Ishikawa (cell line): ENCODE measurements around the gene GBF1.
A peak's percentile ranks its signal among the peaks of the same experiment; 100 is the strongest.

Source experiments
- CEBPB ChIP-seq: IDR thresholded peaks from 2 replicates; pipeline ENCODE4 v1.6.1; 2012
- CREB1 ChIP-seq: IDR thresholded peaks from 2 replicates; pipeline ENCODE4 v1.6.1; 2012; ENCODE audit warnings: low read depth
- EGR1 ChIP-seq: IDR thresholded peaks from 2 replicates; pipeline ENCODE4 v1.6.1; 2012
- EP300 ChIP-seq: IDR thresholded peaks from 2 replicates; pipeline ENCODE4 v1.6.1; 2012; ENCODE audit warnings: borderline replicate concordance
- FOXM1 ChIP-seq: IDR thresholded peaks from 2 replicates; pipeline ENCODE4 v1.6.1; 2012; ENCODE audit warnings: low read depth, borderline replicate concordance
- NFIC ChIP-seq: IDR thresholded peaks from 2 replicates; pipeline ENCODE4 v1.6.1; 2012
- RAD21 ChIP-seq: IDR thresholded peaks from 2 replicates; pipeline ENCODE4 v1.6.1; 2012; ENCODE audit warnings: low read depth
- TAF1 ChIP-seq: IDR thresholded peaks from 2 replicates; pipeline ENCODE4 v1.6.1; 2012; ENCODE audit warnings: low read depth, mild to moderate bottlenecking
- TCF12 ChIP-seq: IDR thresholded peaks from 2 replicates; pipeline ENCODE4 v1.6.1; 2012; ENCODE audit warnings: low read depth
- TEAD4 ChIP-seq: IDR thresholded peaks from 2 replicates; pipeline ENCODE4 v1.6.1; 2012
- YY1 ChIP-seq: IDR thresholded peaks from 2 replicates; pipeline ENCODE4 v1.6.1; 2012; ENCODE audit warnings: low read depth
- ZBTB7A ChIP-seq: IDR thresholded peaks from 2 replicates; pipeline ENCODE4 v1.6.1; 2012; ENCODE audit warnings: low read depth
- TF ChIP-seq, protein P1 (sequence below): IDR thresholded peaks from 2 replicates; pipeline ENCODE4 v1.6.1; 2012
- TF ChIP-seq, protein P2 (sequence below): IDR thresholded peaks from 2 replicates; pipeline ENCODE4 v1.6.1; 2012
- TF ChIP-seq, protein P3 (sequence below): IDR thresholded peaks from 2 replicates; pipeline ENCODE4 v1.6.1; 2012; ENCODE audit warnings: low read depth, mild to moderate bottlenecking

The GBF1 gene

DNA sequence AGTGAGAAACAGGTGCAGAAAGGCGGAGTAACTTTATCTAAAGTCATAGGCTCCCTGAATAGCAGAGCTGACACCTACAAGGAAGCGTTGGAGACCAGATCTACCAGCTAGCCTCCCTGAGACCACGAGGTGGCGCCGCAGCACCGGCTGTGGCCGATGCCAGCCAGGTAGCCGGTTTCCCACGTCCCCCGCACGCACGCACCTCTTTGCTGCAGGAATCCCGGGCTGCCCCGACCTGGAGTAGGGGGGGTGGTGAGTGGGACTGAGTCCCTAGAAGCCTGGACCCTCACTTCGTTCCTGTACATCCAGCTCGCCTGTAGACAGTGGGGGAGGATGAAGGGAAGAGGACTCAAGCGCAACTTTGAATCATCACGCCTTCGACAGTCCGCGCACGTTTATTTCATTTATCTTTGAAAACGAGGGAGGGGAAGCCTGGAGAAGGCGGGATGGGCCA lies 15.5 kb upstream of the GBF1 start:
- TF ChIP-seq, protein P1, sequence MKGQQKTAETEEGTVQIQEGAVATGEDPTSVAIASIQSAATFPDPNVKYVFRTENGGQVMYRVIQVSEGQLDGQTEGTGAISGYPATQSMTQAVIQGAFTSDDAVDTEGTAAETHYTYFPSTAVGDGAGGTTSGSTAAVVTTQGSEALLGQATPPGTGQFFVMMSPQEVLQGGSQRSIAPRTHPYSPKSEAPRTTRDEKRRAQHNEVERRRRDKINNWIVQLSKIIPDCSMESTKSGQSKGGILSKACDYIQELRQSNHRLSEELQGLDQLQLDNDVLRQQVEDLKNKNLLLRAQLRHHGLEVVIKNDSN = no peak
- TF ChIP-seq EGR1 (peak; percentile 31; the same call in 1 of the 2 replicates), TEAD4 (no peak), RAD21 (peak; percentile 100), TAF1 (no peak; the same call in 1 of the 2 replicates), ZBTB7A (no peak), FOXM1 (no peak), CREB1 (no peak)
- TF ChIP-seq, protein P2, sequence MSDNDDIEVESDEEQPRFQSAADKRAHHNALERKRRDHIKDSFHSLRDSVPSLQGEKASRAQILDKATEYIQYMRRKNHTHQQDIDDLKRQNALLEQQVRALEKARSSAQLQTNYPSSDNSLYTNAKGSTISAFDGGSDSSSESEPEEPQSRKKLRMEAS = peak; percentile 79

DNA sequence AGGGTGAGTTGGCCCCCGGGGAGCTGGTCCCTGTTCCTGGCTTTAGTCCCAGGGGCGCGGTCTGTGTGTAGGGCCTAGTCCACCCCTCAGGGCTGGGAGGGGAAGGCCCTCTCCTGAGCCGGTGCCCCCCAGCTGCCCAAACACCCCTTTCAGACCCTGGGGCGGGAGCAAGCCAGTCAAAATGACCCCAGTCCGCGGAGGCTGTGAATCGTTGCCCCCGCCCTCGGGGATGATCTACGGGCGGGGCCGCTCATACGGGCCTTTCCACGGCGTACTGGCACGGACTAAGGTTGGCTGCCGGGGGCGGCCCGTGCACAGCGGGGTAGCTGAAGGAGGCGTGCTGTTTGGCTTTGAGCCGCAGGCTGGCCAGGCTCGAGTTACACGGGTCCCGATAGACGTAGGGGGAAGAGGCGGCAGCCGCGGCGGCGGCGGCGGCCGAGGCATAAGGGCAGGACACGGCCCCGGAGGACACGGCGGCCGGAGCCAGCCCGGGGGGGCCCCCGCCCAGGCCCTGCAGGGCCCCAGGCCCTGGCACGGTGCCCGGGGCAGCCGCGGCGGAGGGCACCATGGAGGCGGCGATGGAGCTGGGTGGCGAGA lies 15.0 kb upstream of the GBF1 start:
- TF ChIP-seq RAD21 (no peak), CREB1 (0 out of 2 replicates have a peak, but pooled peaks have one; percentile 14), TAF1 (0 out of 2 replicates have a peak, but pooled peaks have one; percentile 32), TCF12 (peak; percentile 72; the same call in 1 of the 2 replicates), ZBTB7A (peak; percentile 85; the same call in 1 of the 2 replicates), FOXM1 (no peak), TEAD4 (peak; percentile 28; the same call in 1 of the 2 replicates), CEBPB (no peak), YY1 (no peak), NFIC (peak; percentile 92), EGR1 (peak; percentile 81), EP300 (no peak; the same call in 1 of the 2 replicates)
- TF ChIP-seq, protein P3, sequence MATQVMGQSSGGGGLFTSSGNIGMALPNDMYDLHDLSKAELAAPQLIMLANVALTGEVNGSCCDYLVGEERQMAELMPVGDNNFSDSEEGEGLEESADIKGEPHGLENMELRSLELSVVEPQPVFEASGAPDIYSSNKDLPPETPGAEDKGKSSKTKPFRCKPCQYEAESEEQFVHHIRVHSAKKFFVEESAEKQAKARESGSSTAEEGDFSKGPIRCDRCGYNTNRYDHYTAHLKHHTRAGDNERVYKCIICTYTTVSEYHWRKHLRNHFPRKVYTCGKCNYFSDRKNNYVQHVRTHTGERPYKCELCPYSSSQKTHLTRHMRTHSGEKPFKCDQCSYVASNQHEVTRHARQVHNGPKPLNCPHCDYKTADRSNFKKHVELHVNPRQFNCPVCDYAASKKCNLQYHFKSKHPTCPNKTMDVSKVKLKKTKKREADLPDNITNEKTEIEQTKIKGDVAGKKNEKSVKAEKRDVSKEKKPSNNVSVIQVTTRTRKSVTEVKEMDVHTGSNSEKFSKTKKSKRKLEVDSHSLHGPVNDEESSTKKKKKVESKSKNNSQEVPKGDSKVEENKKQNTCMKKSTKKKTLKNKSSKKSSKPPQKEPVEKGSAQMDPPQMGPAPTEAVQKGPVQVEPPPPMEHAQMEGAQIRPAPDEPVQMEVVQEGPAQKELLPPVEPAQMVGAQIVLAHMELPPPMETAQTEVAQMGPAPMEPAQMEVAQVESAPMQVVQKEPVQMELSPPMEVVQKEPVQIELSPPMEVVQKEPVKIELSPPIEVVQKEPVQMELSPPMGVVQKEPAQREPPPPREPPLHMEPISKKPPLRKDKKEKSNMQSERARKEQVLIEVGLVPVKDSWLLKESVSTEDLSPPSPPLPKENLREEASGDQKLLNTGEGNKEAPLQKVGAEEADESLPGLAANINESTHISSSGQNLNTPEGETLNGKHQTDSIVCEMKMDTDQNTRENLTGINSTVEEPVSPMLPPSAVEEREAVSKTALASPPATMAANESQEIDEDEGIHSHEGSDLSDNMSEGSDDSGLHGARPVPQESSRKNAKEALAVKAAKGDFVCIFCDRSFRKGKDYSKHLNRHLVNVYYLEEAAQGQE = 0 out of 2 replicates have a peak, but pooled peaks have one; percentile 9
- TF ChIP-seq, protein P2 = no peak
- TF ChIP-seq, protein P1 = peak; percentile 30; the same call in 1 of the 2 replicates

DNA sequence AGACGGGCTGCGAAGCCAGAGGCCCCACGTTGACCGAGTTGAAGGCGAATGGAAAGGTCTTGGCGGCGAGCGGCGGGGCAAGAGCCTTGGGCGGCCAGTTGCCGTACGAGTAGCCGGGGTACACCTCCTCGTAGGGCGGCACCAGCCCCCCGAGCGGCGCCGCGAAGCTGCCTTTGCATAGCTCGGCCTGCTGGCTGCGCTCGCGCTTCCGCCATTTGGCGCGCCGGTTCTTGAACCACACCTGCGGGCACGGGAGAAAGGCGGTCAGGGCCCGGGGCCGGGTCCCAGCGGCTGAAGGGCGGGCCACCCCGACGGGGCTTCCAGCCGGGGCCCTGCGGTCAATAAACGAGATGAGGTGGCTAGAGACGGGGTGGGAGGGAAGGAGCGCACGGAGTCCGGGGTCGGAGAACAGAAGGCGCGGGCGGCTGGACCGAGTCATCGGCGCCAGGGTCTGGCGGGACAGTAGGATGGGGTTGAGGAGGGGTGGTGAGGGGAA lies 14.4 kb upstream of the GBF1 start:
- 0 out of 2 replicates have a peak, but pooled peaks have one; percentile 2 for TF ChIP-seq TCF12
- TF ChIP-seq ZBTB7A = no peak; the same call in 1 of the 2 replicates
- TF ChIP-seq YY1 = peak; percentile 74
- TF ChIP-seq, protein P2 = peak; percentile 55
- TF ChIP-seq FOXM1 = no peak
- TF ChIP-seq, protein P1 = no peak
- TF ChIP-seq, protein P3 = no peak
- no peak for TF ChIP-seq CEBPB
- no peak for TF ChIP-seq EGR1
- TF ChIP-seq RAD21 = peak; percentile 43; the same call in 1 of the 2 replicates
- no peak for TF ChIP-seq CREB1
- no peak for TF ChIP-seq TEAD4
- TF ChIP-seq TAF1 = no peak; the same call in none of the 2 replicates
- TF ChIP-seq EP300 = no peak
- TF ChIP-seq NFIC = no peak

DNA sequence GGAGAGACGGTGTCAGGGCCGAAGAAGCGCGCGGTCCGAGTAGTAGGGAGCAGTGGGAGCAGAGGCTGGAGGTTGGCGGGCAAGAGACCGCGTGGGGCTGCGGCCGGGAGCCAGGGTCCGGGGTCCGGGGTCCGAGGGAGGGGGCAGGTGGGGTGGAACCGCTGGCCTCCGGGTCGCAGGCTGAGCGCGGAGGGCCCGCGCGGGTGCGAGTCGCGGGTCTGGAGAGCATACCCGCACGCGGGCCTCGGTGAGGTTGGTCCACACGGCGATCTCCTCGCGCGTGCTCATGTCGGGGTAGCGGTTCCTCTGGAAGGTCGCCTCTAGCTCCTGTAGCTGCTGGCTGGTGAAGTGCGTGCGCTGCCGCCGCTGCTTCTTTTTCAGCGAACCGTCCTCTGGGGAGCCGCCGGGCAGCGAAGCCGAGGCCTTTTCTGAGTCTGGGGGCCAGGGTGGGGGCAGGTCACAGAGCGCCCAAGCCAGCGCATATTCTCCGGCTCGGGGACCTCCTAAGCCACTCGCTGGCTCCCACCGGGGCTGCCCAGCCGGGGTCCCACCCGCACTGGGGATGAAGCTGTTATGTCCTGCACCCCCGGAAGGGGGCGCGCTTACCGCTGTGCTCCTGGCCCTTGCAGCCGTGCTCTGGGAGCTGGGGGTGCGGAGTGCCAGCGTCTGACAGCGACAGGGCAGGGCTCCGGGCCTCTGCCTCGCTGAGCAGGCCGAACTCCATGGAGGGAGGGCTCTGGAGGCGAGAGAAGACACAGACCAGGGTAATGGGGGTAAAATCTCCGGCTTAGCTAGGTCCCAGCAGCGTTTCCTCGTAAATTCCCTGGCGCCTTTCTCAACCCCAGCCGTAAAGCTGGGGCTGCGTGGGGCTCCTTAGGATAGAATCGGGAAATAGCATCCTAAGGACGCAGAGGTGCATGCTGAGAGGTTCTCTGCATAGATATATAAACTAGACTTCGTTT lies 13.7 kb upstream of the GBF1 start:
- TF ChIP-seq RAD21 = peak; percentile 76
- TF ChIP-seq, protein P3 = no peak
- no peak for TF ChIP-seq TCF12
- peak; percentile 35 for TF ChIP-seq ZBTB7A
- TF ChIP-seq EGR1 = no peak
- TF ChIP-seq TEAD4 = no peak
- TF ChIP-seq NFIC = no peak
- TF ChIP-seq, protein P2 = peak; percentile 20; the same call in 1 of the 2 replicates
- TF ChIP-seq YY1 = no peak
- TF ChIP-seq FOXM1 = peak; percentile 14; the same call in 1 of the 2 replicates
